IMR-90 (cell line): ENCODE data around the gene SYTL3.

ENCODE experiments used
- CTCF ChIP-seq: conservative IDR thresholded peaks from 2 replicates; pipeline ENCODE4 v1.5.1; 2012; ENCODE audit warnings: mild to moderate bottlenecking, low read depth, low read length, improper control_type of control experiment
- FOS ChIP-seq: fragments of 150-350 bp; IDR thresholded peaks from 2 replicates; pipeline ENCODE4 v1.6.1; 2016; ENCODE audit warnings: low read depth, low read length
- POLR2A ChIP-seq: IDR thresholded peaks from 2 replicates; pipeline ENCODE4 v1.6.1; 2012; ENCODE audit warnings: mild to moderate bottlenecking, low read depth, low read length
- RAD21 ChIP-seq: IDR thresholded peaks from 2 replicates; pipeline ENCODE4 v1.6.1; 2012; ENCODE audit warnings: low read length, improper control_type of control experiment
- USF2 ChIP-seq: fragments of 150-350 bp; IDR thresholded peaks from 2 replicates; pipeline ENCODE4 v1.6.1; 2017; ENCODE audit warnings: mild to moderate bottlenecking, antibody characterized with exemption, low read length, low read depth

GRCh38 chr6:158760618-158761250 lies 110.9 kb downstream of the SYTL3 start:
- no peak for TF ChIP-seq CTCF
- TF ChIP-seq RAD21, result no peak
- TF ChIP-seq POLR2A, result no peak
- no peak for TF ChIP-seq USF2
- no peak for TF ChIP-seq FOS
